Lower lobe of right lung (tissue), 2 donors: ENCODE results near the gene STRN. TPM values are rescaled to one million over a fixed set of nuclear protein-coding genes. Genes with fewer than 3 reads are reported as not detected.
"Not testable (repeated sequence)": the region's sequence is repeated elsewhere in the genome, so short reads cannot be mapped to it uniquely, and the experiment has no call there.

Experiments
- ATAC-seq, 2 donors: fragments of 200-7000 bp; cut with Tn5 transposase; one replicate each; pipeline ENCODE4 v1.9.1; 2020 to 2022; ENCODE audit warnings: mild to moderate bottlenecking in 2 of 2, moderate library complexity in 2 of 2
- DNase-seq: peaks from one replicate; pipeline ENCODE4 v3.0.0-alpha.2; 2020
- H3K27ac ChIP-seq: fragments of 200-600 bp; one replicate; pipeline ENCODE4 v1.8.0; 2022
- H3K27me3 ChIP-seq: fragments of 200-600 bp; one replicate; pipeline ENCODE4 v1.8.0; 2022; ENCODE audit warnings: low read depth
- H3K36me3 ChIP-seq: fragments of 200-600 bp; one replicate; pipeline ENCODE4 v1.8.0; 2022; ENCODE audit warnings: mild to moderate bottlenecking
- H3K4me1 ChIP-seq: fragments of 200-600 bp; one replicate; pipeline ENCODE4 v1.8.0; 2022
- H3K4me3 ChIP-seq: fragments of 200-600 bp; one replicate; pipeline ENCODE4 v1.8.0; 2022; ENCODE audit warnings: mild to moderate bottlenecking
- H3K9me3 ChIP-seq: fragments of 200-600 bp; one replicate; pipeline ENCODE4 v1.8.0; 2022
- CTCF ChIP-seq: fragments of 200-600 bp; IDR thresholded peaks from one replicate; pipeline ENCODE4 v1.8.0; 2022; ENCODE audit warnings: antibody characterized with exemption, mild to moderate bottlenecking
- intact Hi-C: fragments of 100-400 bp; cut with DNase I; formaldehyde crosslinking; loops from one replicate; pipeline ENCODE4 v1.11.0; 2022
- total RNA-seq: library from RNA; stranded (reverse); fragmentation: NEBNext Ultra II Directional; extraction: Animal tissue kit (Norgen Biotek cat#: 25700); gene quantifications from one replicate; pipeline ENCODE4 v1.2.1, GENCODE V29; 2021
- donor health status: DM: no; HTN: yes; CAD: no; lungs with severe emphysema.

STRN gene
- total RNA-seq, 1 donor from 2014 or later = 31.1 TPM

GRCh38 chr2:36951027-36951518 lies 15.3 kb downstream of the STRN start:
- no peaks in the 10 kb centered on the region for H3K36me3 ChIP-seq
- no peak overlapping the region for H3K27ac ChIP-seq
- DNase-seq = no peak
- H3K4me3 ChIP-seq = no peak overlapping the region
- H3K9me3 ChIP-seq = no peaks in the 10 kb centered on the region
- intact Hi-C loops = no loop called here
- no peaks in the 10 kb centered on the region for H3K27me3 ChIP-seq
- no peak for TF ChIP-seq CTCF
- ATAC-seq = no peak
- H3K4me1 ChIP-seq = peaks cover 9% of the 10 kb centered on the region

- no peak for ATAC-seq
- DNase-seq = no peak
- intact Hi-C loops = no loop called here
- Histone ChIP-seq H3K9me3 (no peaks in the 10 kb centered on the region), H3K4me1 (peaks cover 9% of the 10 kb centered on the region), H3K27me3 (no peaks in the 10 kb centered on the region), H3K4me3 (no peak overlapping the region), H3K36me3 (no peaks in the 10 kb centered on the region), H3K27ac (no peak overlapping the region)
- no peak for TF ChIP-seq CTCF
Measured at GRCh38 chr2:36949845-36950244, 16.5 kb downstream of the STRN start.

GRCh38 chr2:36945240-36945639 lies 21.1 kb downstream of the STRN start:
- DNase-seq, H3K9me3 ChIP-seq, H3K27me3 ChIP-seq, intact Hi-C loops, H3K27ac ChIP-seq, ATAC-seq, H3K36me3 ChIP-seq, H3K4me3 ChIP-seq, H3K4me1 ChIP-seq: not testable (repeated sequence)

- no peaks in the 10 kb centered on the region for H3K27me3 ChIP-seq
- H3K27ac ChIP-seq = no peak overlapping the region
- no peak for ATAC-seq
- intact Hi-C loops = no loop called here
- no peak for TF ChIP-seq CTCF
- no peak for DNase-seq
- H3K4me1 ChIP-seq = no peaks in the 10 kb centered on the region
- H3K36me3 ChIP-seq = no peaks in the 10 kb centered on the region
- no peak overlapping the region for H3K4me3 ChIP-seq
- H3K9me3 ChIP-seq = no peaks in the 10 kb centered on the region
Measured at GRCh38 chr2:36941867-36942266, 24.5 kb downstream of the STRN start.

- ATAC-seq, H3K9me3 ChIP-seq, intact Hi-C loops: not testable (repeated sequence)
Measured at GRCh38 chr2:36936526-36936925, 29.8 kb downstream of the STRN start.

GRCh38 chr2:36931688-36932087 lies 34.6 kb downstream of the STRN start:
- H3K27me3 ChIP-seq, H3K36me3 ChIP-seq, H3K4me1 ChIP-seq, DNase-seq, intact Hi-C loops, ATAC-seq, H3K4me3 ChIP-seq, H3K27ac ChIP-seq, H3K9me3 ChIP-seq: not testable (repeated sequence)

More at GRCh38 chr2:36936526-36936925, 29.8 kb downstream of the STRN start:
- not testable (repeated sequence) for DNase-seq, H3K27ac ChIP-seq, H3K4me1 ChIP-seq, H3K4me3 ChIP-seq, H3K27me3 ChIP-seq, H3K36me3 ChIP-seq

- H3K36me3 ChIP-seq, ATAC-seq, H3K4me3 ChIP-seq, intact Hi-C loops, H3K9me3 ChIP-seq, H3K27me3 ChIP-seq, DNase-seq: not testable (repeated sequence)
- H3K4me1 ChIP-seq = peaks cover 16% of the 10 kb centered on the region
- peak overlapping the region; percentile 63 for H3K27ac ChIP-seq
Measured at GRCh38 chr2:36930787-36931410, 35.4 kb downstream of the STRN start.

GRCh38 chr2:36926175-36927132 lies 39.9 kb downstream of the STRN start:
- intact Hi-C loops, H3K4me3 ChIP-seq, ATAC-seq, H3K27ac ChIP-seq, H3K9me3 ChIP-seq, H3K27me3 ChIP-seq, H3K36me3 ChIP-seq, DNase-seq: not testable (repeated sequence)
- H3K4me1 ChIP-seq = peaks cover 16% of the 10 kb centered on the region

- H3K4me3 ChIP-seq, H3K27me3 ChIP-seq, H3K36me3 ChIP-seq, DNase-seq, H3K9me3 ChIP-seq, H3K27ac ChIP-seq, intact Hi-C loops, ATAC-seq, H3K4me1 ChIP-seq: not testable (repeated sequence)
Measured at GRCh38 chr2:36922629-36923028, 43.7 kb downstream of the STRN start.
